ENCODE data around the gene HEMK1. TPM values are rescaled to one million over a fixed set of nuclear protein-coding genes. Genes with fewer than 3 reads are reported as not detected.

The HEMK1 gene
- total RNA-seq, 1 donor from 2014 or later: 28.3 TPM

DNA sequence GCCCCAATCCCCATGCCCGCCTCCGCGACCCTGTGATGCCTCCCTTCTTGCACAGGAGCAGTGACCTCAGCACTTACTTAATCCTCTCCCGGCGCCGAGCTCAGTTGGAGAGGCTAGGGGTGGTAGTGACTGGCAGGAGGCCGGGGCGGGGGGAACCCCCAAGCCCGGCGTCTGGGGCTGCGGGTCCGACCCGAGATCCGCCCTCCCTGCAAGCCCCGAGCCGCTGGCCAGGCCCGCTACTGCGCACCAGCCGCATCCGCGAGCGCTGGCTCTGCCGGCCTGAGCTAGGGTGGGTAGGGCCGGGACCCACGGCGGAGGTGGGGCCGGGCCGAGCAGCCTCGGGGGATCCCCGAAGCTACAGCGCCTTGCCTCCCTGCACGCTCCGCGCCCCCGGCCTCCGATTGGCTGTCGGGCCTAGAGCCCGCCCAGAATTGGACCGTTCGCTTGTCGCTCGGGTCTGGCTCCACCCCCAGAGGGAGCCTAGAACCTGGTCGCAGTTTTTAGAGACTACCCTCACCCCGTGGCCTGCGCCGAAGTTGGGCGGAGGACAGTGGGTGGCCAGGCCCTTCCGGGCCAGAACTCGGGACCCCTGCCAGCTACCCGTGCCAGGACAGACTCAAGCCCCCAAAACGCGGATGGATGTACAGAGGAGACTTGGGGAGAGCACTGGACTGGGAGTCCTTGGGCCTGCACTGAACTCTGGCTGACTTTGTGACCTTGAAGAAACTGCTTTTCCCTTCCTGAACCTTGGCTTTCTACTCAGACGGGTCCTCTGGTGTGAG is 1.7 kb upstream of the HEMK1 start, which contains the start of gene C3orf18:
Gene C3orf18, minus strand, starts transcription at position 362 of the 782 bp plus-strand sequence. CDS start 2,048 bp downstream, outside the sequence.
- Histone ChIP-seq H3K4me1 (peaks cover 29% of the 10 kb centered on the region), H3K27ac (peak within 1 kb of the TSS; percentile 92), H3K36me3 (no peaks in the 10 kb centered on the region), H3K27me3 (no peaks in the 10 kb centered on the region), H3K4me3 (peak within 1 kb of the TSS; percentile 80), H3K9me3 (no peaks in the 10 kb centered on the region)
- intact Hi-C loops (cut with DNase I): no loop called here
- TF ChIP-seq, protein P1, sequence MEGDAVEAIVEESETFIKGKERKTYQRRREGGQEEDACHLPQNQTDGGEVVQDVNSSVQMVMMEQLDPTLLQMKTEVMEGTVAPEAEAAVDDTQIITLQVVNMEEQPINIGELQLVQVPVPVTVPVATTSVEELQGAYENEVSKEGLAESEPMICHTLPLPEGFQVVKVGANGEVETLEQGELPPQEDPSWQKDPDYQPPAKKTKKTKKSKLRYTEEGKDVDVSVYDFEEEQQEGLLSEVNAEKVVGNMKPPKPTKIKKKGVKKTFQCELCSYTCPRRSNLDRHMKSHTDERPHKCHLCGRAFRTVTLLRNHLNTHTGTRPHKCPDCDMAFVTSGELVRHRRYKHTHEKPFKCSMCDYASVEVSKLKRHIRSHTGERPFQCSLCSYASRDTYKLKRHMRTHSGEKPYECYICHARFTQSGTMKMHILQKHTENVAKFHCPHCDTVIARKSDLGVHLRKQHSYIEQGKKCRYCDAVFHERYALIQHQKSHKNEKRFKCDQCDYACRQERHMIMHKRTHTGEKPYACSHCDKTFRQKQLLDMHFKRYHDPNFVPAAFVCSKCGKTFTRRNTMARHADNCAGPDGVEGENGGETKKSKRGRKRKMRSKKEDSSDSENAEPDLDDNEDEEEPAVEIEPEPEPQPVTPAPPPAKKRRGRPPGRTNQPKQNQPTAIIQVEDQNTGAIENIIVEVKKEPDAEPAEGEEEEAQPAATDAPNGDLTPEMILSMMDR (IDR thresholded peaks at IDR 0.05): no peak
- DNase-seq (peak; percentile 97), ATAC-seq (peak; percentile 78)

DNA sequence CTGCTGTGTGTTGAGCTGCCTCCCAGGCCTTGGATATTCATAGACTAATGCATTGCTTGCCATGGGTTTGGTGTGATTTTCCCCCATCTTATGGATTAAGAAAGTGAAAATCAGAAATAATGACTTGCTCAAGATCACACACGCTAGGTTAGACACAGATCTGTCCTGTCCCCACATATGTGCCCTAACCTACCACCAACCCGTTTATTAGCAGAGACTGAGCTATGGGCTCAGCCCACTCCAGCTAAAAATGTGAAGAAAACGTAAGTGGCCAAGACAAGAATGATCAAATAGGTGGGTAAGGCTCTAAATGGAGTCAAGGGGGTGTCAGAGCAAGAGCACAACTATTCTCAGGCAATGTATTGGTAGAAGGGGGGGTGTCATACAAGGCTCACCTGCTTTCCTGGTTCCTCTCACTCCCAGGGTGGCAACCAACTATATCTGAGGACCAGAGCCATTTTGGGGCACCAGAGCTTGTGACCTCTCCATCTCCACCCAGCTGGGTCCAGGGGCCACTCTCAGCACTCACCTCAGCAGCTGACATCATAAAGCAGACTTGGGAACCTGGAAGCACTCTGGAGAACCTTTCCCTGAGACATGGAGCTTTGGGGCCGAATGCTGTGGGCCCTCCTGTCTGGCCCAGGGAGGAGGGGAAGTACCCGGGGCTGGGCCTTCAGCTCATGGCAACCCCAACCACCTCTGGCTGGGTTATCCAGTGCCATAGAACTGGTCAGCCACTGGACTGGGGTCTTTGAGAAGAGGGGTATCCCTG is 1.4 kb downstream of the HEMK1 start:
- H3K4me1 ChIP-seq: peaks cover 43% of the 10 kb centered on the region
- intact Hi-C loops (cut with DNase I): no loop called here
- TF ChIP-seq, protein P1 (IDR thresholded peaks at IDR 0.05): no peak
- no peaks in the 10 kb centered on the region for H3K36me3 ChIP-seq
- ATAC-seq (no peak), DNase-seq (no peak)
- no peak overlapping the region for H3K4me3 ChIP-seq
- no peaks in the 10 kb centered on the region for H3K9me3 ChIP-seq
- H3K27me3 ChIP-seq: no peaks in the 10 kb centered on the region
- H3K27ac ChIP-seq: no peak overlapping the region

DNA sequence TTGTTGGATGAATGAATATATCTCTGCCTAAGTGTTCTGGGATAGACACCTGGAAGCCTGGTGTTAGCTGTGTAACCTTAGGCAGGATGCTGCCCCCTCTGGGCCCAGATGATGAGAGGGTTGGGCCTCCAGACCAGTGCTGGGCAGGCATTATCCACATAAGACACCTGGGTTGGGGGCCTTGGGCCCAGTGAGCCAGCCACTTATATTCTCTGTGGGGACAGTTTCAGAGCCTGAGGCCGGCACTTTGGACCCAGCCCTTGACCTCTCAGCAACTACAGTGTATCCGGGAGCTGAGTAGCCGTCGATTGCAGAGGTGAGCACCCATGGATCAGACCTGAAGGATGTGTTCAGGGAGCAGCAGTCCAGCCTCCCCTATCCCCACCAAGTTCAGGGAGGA is 2.2 kb downstream of the HEMK1 start:
- Histone ChIP-seq H3K4me3 (no peak overlapping the region), H3K9me3 (no peaks in the 10 kb centered on the region), H3K36me3 (peaks cover under 1% of the 10 kb centered on the region), H3K27me3 (no peaks in the 10 kb centered on the region), H3K4me1 (peaks cover 43% of the 10 kb centered on the region), H3K27ac (no peak overlapping the region)
- ATAC-seq (no peak), DNase-seq (no peak)
- intact Hi-C loops (cut with DNase I): no loop called here
- TF ChIP-seq, protein P1 (IDR thresholded peaks at IDR 0.05): no peak

DNA sequence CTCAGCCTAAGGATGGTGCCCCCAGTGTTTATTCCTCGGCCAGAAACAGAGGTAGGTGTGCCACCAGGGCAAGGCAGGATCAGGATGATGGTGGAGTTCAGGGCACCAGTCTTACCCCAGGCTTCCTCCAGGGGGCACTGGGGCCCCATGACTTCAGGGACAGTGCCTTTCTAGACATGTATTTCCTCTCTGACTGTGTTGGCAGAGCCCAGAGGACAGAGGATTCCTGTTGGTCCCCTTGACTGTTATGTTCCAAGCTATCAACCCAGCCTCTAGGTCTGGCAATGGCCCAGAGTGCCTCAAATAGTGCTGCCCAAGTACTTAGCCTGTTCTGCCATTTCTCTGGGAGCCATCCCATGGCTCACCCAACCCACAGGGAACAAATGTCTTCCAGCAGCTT is 2.8 kb downstream of the HEMK1 start:
- Histone ChIP-seq H3K27ac (peak overlapping the region; percentile 42), H3K27me3 (no peaks in the 10 kb centered on the region), H3K4me3 (no peak overlapping the region), H3K36me3 (peaks cover 7% of the 10 kb centered on the region), H3K9me3 (no peaks in the 10 kb centered on the region), H3K4me1 (peaks cover 37% of the 10 kb centered on the region)
- intact Hi-C loops (cut with DNase I): loop anchor here (2.0 kb wide), 1 partner anchor 41 kb away; no protein-coding TSS in a partner anchor
- ATAC-seq (peak; percentile 66), DNase-seq (peak; percentile 87)
- TF ChIP-seq, protein P1 (IDR thresholded peaks at IDR 0.05): peak; percentile 95

DNA sequence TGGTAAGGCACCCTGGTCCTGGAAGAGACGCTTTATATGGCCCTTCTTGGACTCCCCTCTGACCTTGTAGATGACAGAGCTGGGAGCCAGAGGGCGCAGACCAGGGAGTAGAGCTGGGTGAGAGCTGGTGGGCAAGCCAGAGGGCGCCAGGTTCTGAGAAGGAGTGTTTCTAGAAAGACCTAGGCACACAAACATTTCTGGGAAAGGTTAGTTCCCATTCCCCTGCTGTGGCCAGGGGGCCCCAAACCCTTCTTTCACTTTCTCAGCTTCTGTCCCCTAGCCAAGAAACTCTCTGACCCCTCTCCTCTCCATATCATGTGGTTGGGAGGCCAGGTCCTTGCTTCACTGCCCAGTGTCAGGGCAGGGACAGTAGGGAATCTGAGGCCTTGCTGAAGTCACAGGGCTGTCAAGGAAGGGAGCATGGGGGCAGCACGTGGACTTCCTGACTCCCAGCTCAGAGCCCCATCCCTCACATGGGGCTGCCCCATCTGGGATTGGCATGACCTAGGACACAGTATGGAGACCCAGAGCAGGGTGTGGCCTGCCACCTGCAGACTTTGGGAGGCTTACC is 3.6 kb downstream of the HEMK1 start:
- ATAC-seq (no peak), DNase-seq (no peak)
- Histone ChIP-seq H3K9me3 (no peaks in the 10 kb centered on the region), H3K36me3 (peaks cover 14% of the 10 kb centered on the region), H3K4me3 (no peak overlapping the region), H3K27me3 (no peaks in the 10 kb centered on the region), H3K4me1 (peaks cover 33% of the 10 kb centered on the region), H3K27ac (peak overlapping the region; percentile 42)
- intact Hi-C loops (cut with DNase I): loop anchor here (2.0 kb wide), 1 partner anchor 40 kb away; no protein-coding TSS in a partner anchor
- TF ChIP-seq, protein P1 (IDR thresholded peaks at IDR 0.05): no peak

All from upper lobe of right lung (tissue), 1 donor.